ENCODE data around the gene CLEC18C.
"Not testable (repeated sequence)": the region's sequence is repeated elsewhere in the genome, so short reads cannot be mapped to it uniquely, and the experiment has no call there.

CLEC18C gene

DNA sequence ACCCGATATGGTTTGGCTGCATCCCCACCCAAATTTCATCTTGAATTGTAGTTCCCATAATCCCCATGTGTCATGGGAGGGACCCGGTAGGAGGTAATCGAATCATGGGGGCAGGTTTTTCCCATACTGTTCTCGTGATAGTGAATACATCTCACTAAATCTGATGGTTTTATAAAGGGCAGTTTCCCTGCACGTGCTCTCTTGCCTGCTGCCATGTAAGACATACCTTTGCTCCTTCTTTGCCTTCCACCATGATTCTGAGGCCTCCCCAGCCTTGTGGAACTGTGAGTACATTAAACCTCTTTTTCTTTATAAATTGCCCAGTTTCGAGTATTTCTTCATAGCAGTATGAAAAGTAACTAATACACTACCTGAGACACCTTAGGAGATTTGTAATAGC is 32.8 kb downstream of the CLEC18C start:
- not testable (repeated sequence) for H3K4me3 Mint-ChIP-seq; DNase-seq (ENCODE audit: low spot score in 2 of 2); H3K27me3 Mint-ChIP-seq; H3K9me3 Mint-ChIP-seq; ATAC-seq (ENCODE audit: low read depth); H3K4me1 Mint-ChIP-seq; H3K27ac Mint-ChIP-seq
- peaks cover 12% of the 10 kb centered on the region for H3K36me3 Mint-ChIP-seq

- DNase-seq (ENCODE audit: low spot score in 2 of 2); H3K36me3 Mint-ChIP-seq; H3K9me3 Mint-ChIP-seq; H3K27me3 Mint-ChIP-seq; ATAC-seq (ENCODE audit: low read depth); H3K27ac Mint-ChIP-seq; H3K4me1 Mint-ChIP-seq; H3K4me3 Mint-ChIP-seq: not testable (repeated sequence)
These were observed 45.0 kb downstream of the CLEC18C start for GRCh38 chr16:70218586-70218985.

DNA sequence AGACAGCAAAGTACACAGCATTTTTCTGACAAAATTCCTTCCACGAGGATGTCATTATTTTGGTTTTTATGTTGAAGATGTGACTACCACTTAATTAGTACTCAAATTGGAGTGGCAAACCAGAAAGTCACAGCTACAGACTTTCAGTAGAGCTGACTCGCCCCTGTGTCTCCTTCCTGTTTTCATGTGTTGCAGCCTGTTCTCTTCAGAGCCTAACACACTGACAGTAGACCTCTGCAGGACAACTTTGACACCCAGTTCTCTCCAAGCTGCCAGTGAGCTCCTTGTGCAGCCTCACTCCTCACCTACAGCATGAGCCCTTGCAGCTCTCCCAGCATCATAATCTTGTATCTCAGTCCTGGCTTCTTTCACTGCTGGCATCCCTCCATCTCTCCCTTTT is 49.0 kb downstream of the CLEC18C start:
- Mint-ChIP-seq H3K27ac (peak overlapping the region; percentile 77), H3K36me3 (peaks cover 11% of the 10 kb centered on the region)
- not testable (repeated sequence) for DNase-seq (ENCODE audit: low spot score in 2 of 2); H3K4me1 Mint-ChIP-seq; ATAC-seq (ENCODE audit: low read depth); H3K4me3 Mint-ChIP-seq; H3K9me3 Mint-ChIP-seq; H3K27me3 Mint-ChIP-seq

DNA sequence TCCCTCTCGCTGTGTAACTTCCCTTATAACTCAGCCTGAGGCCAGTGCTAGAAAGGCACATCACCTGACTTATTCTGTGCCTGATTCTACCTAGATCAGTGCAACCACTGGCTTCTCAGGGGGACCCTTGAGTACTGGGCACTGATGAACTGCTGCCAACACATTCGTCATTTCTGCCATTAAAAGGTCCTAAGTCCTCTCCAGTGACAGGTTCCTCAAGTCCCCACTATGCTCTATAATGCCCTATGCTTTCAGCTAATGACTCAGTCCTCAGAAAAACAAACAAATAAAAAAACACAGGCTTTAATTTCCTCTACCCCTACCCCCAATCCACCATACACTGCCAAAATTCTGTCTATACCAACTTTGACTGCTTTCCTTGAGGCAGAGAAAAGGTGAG is 49.6 kb downstream of the CLEC18C start:
- ATAC-seq (ENCODE audit: low read depth); H3K4me1 Mint-ChIP-seq; H3K27me3 Mint-ChIP-seq; H3K9me3 Mint-ChIP-seq; H3K4me3 Mint-ChIP-seq; DNase-seq (ENCODE audit: low spot score in 2 of 2): not testable (repeated sequence)
- peaks cover 11% of the 10 kb centered on the region for H3K36me3 Mint-ChIP-seq
- H3K27ac Mint-ChIP-seq = peak overlapping the region; percentile 77

DNA sequence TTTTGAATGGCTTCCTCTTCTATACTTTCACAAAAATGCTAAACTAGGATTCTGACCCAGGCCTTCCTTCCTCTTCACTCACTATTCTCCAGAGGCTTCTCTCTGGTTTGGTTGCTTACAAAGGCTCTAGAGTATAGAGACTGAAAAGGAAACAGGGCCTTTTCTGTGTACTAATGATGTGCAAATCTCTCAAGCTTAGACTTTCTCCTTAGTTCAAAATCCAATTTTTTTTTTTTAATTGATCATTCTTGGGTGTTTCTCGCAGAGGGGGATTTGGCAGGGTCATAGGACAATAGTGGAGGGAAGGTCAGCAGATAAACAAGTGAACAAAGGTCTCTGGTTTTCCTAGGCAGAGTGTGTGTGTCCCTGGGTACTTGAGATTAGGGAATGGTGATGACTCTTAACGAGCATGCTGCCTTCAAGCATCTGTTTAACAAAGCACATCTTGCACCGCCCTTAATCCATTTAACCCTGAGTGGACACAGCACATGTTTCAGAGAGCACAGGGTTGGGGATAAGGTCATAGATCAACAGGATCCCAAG is 50.5 kb downstream of the CLEC18C start:
- not testable (repeated sequence) for DNase-seq (ENCODE audit: low spot score in 2 of 2); H3K4me3 Mint-ChIP-seq; H3K9me3 Mint-ChIP-seq; H3K4me1 Mint-ChIP-seq; H3K27me3 Mint-ChIP-seq; H3K27ac Mint-ChIP-seq; ATAC-seq (ENCODE audit: low read depth)
- peaks cover 13% of the 10 kb centered on the region for H3K36me3 Mint-ChIP-seq

DNA sequence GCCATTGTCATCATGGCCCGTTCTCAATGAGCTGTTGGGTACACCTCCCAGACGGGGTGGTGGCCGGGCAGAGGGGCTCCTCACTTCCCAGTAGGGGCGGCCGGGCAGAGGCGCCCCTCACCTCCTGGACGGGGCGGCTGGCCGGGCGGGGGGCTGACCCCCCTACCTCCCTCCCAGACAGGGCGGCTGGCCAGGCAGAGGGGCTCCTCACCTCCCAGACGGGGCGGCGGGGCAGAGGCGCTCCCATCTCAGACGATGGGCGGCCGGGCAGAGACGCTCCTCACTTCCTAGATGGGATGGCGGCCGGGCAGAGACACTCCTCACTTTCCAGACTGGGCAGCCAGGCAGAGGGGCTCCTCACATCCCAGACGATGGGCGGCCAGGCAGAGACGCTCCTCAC is 51.1 kb downstream of the CLEC18C start:
- not testable (repeated sequence) for H3K27ac Mint-ChIP-seq
- peaks cover 14% of the 10 kb centered on the region for H3K36me3 Mint-ChIP-seq

DNA sequence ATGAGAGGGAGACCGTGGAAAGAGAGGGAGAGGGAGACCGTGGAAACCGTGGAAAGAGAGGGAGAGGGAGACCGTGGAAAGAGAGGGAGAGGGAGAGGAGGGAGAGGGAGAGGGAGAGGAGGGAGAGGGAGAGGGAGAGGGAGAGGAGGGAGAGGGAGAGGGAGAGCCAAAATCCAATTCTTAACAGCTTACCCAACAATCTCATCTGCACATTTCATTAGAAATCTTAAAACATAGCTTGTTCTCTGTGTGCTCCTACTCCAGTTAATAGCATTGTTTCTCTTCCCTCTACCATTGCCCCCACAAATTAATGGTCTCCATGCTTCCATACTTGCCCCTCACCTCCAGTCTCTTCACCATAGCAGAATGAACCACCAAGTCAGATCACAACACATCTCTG is 51.8 kb downstream of the CLEC18C start:
- H3K9me3 Mint-ChIP-seq; DNase-seq (ENCODE audit: low spot score in 2 of 2); H3K27ac Mint-ChIP-seq; H3K4me1 Mint-ChIP-seq; ATAC-seq (ENCODE audit: low read depth); H3K27me3 Mint-ChIP-seq; H3K4me3 Mint-ChIP-seq: not testable (repeated sequence)
- H3K36me3 Mint-ChIP-seq = peaks cover 14% of the 10 kb centered on the region

More for the DNA sequence above, 51.1 kb downstream of the CLEC18C start:
- H3K4me1 Mint-ChIP-seq; DNase-seq (ENCODE audit: low spot score in 2 of 2); H3K27me3 Mint-ChIP-seq; H3K4me3 Mint-ChIP-seq; H3K9me3 Mint-ChIP-seq; ATAC-seq (ENCODE audit: low read depth): not testable (repeated sequence)

DNA sequence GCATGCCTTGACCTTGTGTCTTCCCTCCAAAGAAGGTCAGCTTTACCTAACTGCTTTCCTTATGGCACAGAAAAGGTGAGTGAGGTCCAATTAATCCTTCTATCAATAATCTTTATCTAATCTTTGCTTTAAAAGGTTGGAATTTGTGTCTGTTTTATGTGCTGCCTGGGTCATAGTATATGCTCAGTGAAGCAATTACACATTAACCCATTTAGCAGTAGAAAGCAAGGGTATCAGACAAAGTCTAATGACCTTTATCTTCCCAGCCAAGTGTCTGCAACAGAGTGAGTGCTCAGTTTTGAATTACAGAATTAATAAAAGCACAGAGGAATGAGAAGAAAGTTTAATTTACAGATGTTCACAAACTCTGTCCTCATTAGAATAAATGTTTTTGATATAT is 52.4 kb downstream of the CLEC18C start:
- H3K36me3 Mint-ChIP-seq = peaks cover 14% of the 10 kb centered on the region
- not testable (repeated sequence) for H3K4me1 Mint-ChIP-seq; H3K9me3 Mint-ChIP-seq; DNase-seq (ENCODE audit: low spot score in 2 of 2); H3K4me3 Mint-ChIP-seq; ATAC-seq (ENCODE audit: low read depth); H3K27me3 Mint-ChIP-seq; H3K27ac Mint-ChIP-seq

GRCh38 chr16:70231831-70232230 is 58.2 kb downstream of the CLEC18C start:
- not testable (repeated sequence) for H3K36me3 Mint-ChIP-seq; H3K27ac Mint-ChIP-seq; H3K27me3 Mint-ChIP-seq; DNase-seq (ENCODE audit: low spot score in 2 of 2); H3K9me3 Mint-ChIP-seq; H3K4me3 Mint-ChIP-seq; H3K4me1 Mint-ChIP-seq; ATAC-seq (ENCODE audit: low read depth)
